Upper lobe of right lung (tissue), 1 donor: ENCODE data around the gene SIK3. TPM values are rescaled to one million over a fixed set of nuclear protein-coding genes. Genes with fewer than 3 reads are reported as not detected.
A peak's percentile ranks its signal among the peaks of the same experiment; 100 is the strongest.

Source experiments
- ATAC-seq: fragments of 200-7000 bp; cut with Tn5 transposase; one replicate; pipeline ENCODE4 v1.9.1; 2020; ENCODE audit warnings: mild to moderate bottlenecking, moderate library complexity
- DNase-seq: peaks from one replicate; pipeline ENCODE4 v3.0.0-alpha.2; 2020
- H3K27ac ChIP-seq: fragments of 200-600 bp; one replicate; pipeline ENCODE4 v1.8.0; 2022
- H3K27me3 ChIP-seq: fragments of 200-600 bp; one replicate; pipeline ENCODE4 v1.8.0; 2022; ENCODE audit warnings: mild to moderate bottlenecking
- H3K36me3 ChIP-seq: fragments of 200-600 bp; one replicate; pipeline ENCODE4 v1.8.0; 2022
- H3K4me1 ChIP-seq: fragments of 200-600 bp; one replicate; pipeline ENCODE4 v1.8.0; 2022
- H3K4me3 ChIP-seq: fragments of 200-600 bp; one replicate; pipeline ENCODE4 v1.8.0; 2022; ENCODE audit warnings: mild to moderate bottlenecking
- H3K9me3 ChIP-seq: fragments of 200-600 bp; one replicate; pipeline ENCODE4 v1.8.0; 2022
- intact Hi-C: fragments of 100-400 bp; cut with DNase I; formaldehyde crosslinking; loops from one replicate; pipeline ENCODE4 v1.11.0; 2022
- total RNA-seq: library from RNA; stranded (reverse); fragmentation: NEBNext Ultra II Directional; extraction: Animal tissue kit (Norgen Biotek cat#: 25700); gene quantifications from one replicate; pipeline ENCODE4 v1.2.1, GENCODE V29; 2021
- TF ChIP-seq, protein P1 (sequence below): fragments of 200-600 bp; IDR thresholded peaks from one replicate; pipeline ENCODE4 v1.8.0; 2022; ENCODE audit warnings: antibody characterized with exemption
- donor health status: DM: no; HTN: yes; CAD: no; lungs with severe emphysema.

SIK3 gene
- total RNA-seq, 1 donor from 2014 or later: 37.1 TPM

DNA sequence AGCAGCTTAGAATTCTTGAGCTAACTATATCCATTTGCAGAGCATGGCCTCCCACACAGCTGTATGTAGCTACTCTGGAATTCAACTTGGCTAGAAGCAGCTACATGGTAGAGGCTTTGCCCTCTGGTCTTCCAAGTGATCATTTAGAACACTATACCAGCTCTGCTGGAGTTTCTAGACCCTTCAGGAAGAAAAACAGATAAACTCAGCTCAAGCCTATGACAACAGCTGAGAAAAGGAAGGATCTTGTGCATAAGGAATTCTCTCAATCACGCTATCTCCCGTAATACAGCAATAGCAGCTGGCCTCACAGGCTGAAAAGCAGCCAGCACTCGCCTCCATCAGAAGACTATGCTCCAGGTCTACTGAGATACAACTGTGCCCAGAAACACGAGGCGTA lies 210.2 kb downstream of the SIK3 start:
- H3K4me1 ChIP-seq: no peaks in the 10 kb centered on the region
- DNase-seq: no peak
- H3K4me3 ChIP-seq: no peak overlapping the region
- ATAC-seq: no peak
- TF ChIP-seq, protein P1, sequence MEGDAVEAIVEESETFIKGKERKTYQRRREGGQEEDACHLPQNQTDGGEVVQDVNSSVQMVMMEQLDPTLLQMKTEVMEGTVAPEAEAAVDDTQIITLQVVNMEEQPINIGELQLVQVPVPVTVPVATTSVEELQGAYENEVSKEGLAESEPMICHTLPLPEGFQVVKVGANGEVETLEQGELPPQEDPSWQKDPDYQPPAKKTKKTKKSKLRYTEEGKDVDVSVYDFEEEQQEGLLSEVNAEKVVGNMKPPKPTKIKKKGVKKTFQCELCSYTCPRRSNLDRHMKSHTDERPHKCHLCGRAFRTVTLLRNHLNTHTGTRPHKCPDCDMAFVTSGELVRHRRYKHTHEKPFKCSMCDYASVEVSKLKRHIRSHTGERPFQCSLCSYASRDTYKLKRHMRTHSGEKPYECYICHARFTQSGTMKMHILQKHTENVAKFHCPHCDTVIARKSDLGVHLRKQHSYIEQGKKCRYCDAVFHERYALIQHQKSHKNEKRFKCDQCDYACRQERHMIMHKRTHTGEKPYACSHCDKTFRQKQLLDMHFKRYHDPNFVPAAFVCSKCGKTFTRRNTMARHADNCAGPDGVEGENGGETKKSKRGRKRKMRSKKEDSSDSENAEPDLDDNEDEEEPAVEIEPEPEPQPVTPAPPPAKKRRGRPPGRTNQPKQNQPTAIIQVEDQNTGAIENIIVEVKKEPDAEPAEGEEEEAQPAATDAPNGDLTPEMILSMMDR: no peak
- no peak overlapping the region for H3K27ac ChIP-seq
- H3K27me3 ChIP-seq: no peaks in the 10 kb centered on the region
- intact Hi-C loops: no loop called here
- H3K36me3 ChIP-seq: peaks cover 5% of the 10 kb centered on the region
- H3K9me3 ChIP-seq: no peaks in the 10 kb centered on the region

DNA sequence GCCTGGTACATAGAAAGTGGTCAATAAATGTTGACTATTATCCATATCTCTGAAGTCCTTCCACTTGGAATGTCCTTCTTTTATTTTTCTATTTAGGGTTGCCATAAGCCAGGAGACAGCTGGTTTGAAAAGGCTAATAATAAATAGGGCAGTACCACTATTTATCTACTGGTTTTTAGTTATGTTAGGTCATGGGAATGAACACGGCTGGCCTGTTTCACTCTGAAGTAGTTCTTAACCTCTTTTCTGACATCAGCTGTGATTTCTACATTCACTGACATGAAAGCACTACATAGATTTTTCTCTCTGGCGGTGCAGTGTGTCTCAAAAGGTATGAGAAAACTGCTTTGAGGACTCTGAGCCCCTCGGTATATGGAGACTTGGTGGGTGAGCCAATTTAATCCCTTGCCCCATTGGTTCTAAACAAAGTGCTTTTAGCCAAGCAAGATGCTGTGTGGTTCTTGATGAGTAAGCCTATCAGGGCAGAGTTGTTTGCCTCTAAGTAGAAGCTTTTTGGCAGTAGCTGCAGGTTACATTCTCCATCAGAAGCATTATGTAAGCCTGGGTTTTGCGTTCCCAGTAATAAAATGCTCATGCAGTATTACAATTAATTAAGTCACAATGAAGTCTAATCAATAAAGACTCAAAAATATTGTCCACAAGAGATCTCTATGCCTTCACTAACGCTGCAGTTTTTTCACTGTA lies 212.1 kb downstream of the SIK3 start:
- intact Hi-C loops: no loop called here
- ATAC-seq: no peak
- TF ChIP-seq, protein P1: no peak

DNA sequence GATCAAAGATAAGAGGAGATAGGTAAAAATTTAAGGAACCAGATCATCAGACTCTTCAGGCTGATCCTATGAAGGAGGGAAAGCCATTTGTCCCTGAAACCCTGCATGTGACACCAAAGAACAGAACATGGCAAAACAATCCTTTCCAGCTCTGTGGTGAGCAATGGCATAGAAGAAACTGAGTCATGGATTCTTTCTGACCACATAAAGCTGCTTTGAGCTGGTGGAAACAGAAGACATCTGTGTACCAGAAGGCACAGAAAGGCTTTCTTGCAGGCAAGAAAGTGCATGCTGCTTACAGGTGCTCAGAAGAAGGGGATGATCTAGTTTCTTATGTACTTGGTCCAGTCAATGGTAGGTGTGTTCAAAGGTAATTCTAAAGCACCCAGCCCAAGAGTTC lies 215.8 kb downstream of the SIK3 start:
- intact Hi-C loops: no loop called here
- no peaks in the 10 kb centered on the region for H3K9me3 ChIP-seq
- ATAC-seq (no peak), DNase-seq (no peak)
- no peaks in the 10 kb centered on the region for H3K36me3 ChIP-seq
- H3K4me3 ChIP-seq: no peak overlapping the region
- TF ChIP-seq, protein P1: no peak
- H3K27ac ChIP-seq: no peak overlapping the region
- no peaks in the 10 kb centered on the region for H3K27me3 ChIP-seq
- no peaks in the 10 kb centered on the region for H3K4me1 ChIP-seq

More for the DNA sequence above, 212.1 kb downstream of the SIK3 start:
- no peaks in the 10 kb centered on the region for H3K36me3 ChIP-seq
- no peak overlapping the region for H3K27ac ChIP-seq
- DNase-seq: no peak
- no peaks in the 10 kb centered on the region for H3K9me3 ChIP-seq
- no peak overlapping the region for H3K4me3 ChIP-seq
- H3K4me1 ChIP-seq: no peaks in the 10 kb centered on the region
- H3K27me3 ChIP-seq: no peaks in the 10 kb centered on the region

DNA sequence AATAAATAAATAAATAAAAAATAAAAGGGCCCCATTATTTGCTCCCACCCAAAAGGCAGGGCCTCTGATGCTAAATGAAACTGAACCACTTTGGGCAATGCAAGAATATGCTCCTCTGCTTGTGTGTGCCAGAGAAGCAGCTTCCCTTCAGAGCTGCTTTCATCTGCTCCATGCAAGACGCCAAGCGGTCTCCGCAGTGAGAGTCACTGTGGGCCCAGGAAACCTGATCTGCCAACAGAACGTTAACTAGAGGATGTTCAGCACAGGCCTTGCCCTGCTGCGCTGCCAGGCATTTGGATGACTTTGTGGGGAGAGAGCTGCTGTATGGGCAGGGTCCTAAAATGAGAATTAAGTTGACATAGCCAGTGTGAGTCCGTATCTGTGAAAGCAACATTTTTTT lies 217.1 kb downstream of the SIK3 start:
- intact Hi-C loops: no loop called here
- H3K27me3 ChIP-seq: no peaks in the 10 kb centered on the region
- DNase-seq (no peak), ATAC-seq (no peak)
- no peaks in the 10 kb centered on the region for H3K36me3 ChIP-seq
- TF ChIP-seq, protein P1: no peak
- no peak overlapping the region for H3K27ac ChIP-seq
- no peak overlapping the region for H3K4me3 ChIP-seq
- H3K4me1 ChIP-seq: no peaks in the 10 kb centered on the region
- no peaks in the 10 kb centered on the region for H3K9me3 ChIP-seq

DNA sequence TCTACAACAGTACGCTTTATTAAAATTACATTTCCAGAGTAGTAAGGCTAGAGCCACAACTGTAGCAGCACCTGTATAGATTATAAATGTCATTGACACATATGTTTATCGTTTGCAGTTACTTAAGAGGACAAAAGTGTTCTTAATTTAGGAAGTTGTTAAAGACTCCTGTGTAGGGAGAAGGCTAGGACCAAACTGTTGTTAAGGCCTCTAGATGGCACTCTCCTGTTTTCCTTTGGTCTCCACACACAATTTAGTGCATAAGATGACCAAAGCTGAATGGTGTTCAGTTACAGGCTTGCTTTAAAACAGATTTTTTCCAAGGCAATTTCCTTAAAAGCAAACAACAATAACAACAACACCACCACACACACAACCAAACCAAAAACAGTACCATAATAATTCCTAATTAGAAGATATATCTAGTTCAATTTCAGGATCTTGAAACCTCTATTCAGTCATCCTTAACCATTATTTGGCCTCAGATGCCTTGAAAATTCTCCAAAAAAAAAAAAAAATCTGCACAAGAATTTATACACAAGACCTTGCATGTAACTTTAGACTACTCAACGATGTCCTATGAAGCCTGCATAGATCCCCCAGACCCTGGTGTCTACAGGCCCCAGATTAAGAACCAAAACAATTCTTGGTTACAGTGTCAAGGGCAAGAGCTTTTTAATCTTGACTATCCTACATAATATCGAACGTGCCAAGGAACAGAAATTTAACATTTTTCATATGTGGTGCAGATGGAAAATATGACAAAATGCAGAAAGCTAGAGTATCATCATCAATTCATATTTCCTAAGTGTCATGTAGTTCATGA lies 218.2 kb downstream of the SIK3 start:
- intact Hi-C loops: loop anchor here (5.0 kb wide), 1 partner anchor 227 kb away; no protein-coding TSS in a partner anchor
- Histone ChIP-seq H3K4me3 (no peak overlapping the region), H3K9me3 (no peaks in the 10 kb centered on the region), H3K36me3 (peaks cover 6% of the 10 kb centered on the region), H3K27me3 (no peaks in the 10 kb centered on the region), H3K27ac (no peak overlapping the region), H3K4me1 (no peaks in the 10 kb centered on the region)
- DNase-seq (no peak), ATAC-seq (peak; percentile 92)
- TF ChIP-seq, protein P1: peak; percentile 61
